ENCODE data around the gene ZNF653. TPM values are rescaled to one million over a fixed set of nuclear protein-coding genes. Genes with fewer than 3 reads are reported as not detected.

ZNF653 gene
- total and polyA plus RNA-seq, 2 of the 8 experiments (the other 6 are each of a cell fraction or from before 2014, with no cell fraction given): 7.0 to 7.9 TPM

GRCh38 chr19:11479898-11480714 is 25.5 kb downstream of the ZNF653 start:
- H3K9me3 ChIP-seq (ENCODE audit: insufficient read depth in 2 of 2, low read depth in 1 of 2, low read length in 1 of 2): no peaks in the 10 kb centered on the region; a peak in 1 of 4 replicates
- H3K4ac ChIP-seq (replicated peaks; ENCODE audit: insufficient read length, low read depth, low read length): no peak overlapping the region
- H3K27me3 ChIP-seq (replicated peaks in 1 of 4; ENCODE audit: control insufficient read depth in 3 of 4, extremely low read depth in 1 of 4, insufficient read depth in 3 of 4, low read length in 3 of 4): peaks cover 20 to 26% (median 23%) of the 10 kb centered on the region in 4 experiments
- H3K18ac ChIP-seq (ENCODE audit: extremely low read depth, low read length): no peak overlapping the region
- no peak overlapping the region for H3K27ac ChIP-seq (ENCODE audit: low read depth, low read length)
- peak overlapping the region; percentile 34 to 65 for H3K4me2 ChIP-seq (ENCODE audit: insufficient read depth in 1 of 2, low read depth in 2 of 2, low read length in 2 of 2)
- peaks cover 0 to 17% (median 5%) of the 10 kb centered on the region in 4 experiments; a peak in 5 of 7 replicates for H3K4me1 ChIP-seq (replicated peaks in 1 of 4; ENCODE audit: control insufficient read depth in 3 of 4, insufficient read depth in 4 of 4, low read length in 3 of 4)
- peaks cover 0 to 7% of the 10 kb centered on the region in 2 experiments for H4K20me1 ChIP-seq (replicated peaks in 1 of 2; ENCODE audit: control insufficient read depth in 1 of 2, insufficient read depth in 2 of 2, low read length in 2 of 2)
- H4K8ac ChIP-seq (ENCODE audit: extremely low read depth, insufficient read depth, low read length): no peak overlapping the region
- no peak overlapping the region for H3K9ac ChIP-seq (replicated peaks in 1 of 4; ENCODE audit: extremely low read depth in 1 of 4, low read depth in 3 of 4, low read length in 3 of 4)
- no peak overlapping the region for H2BK5ac ChIP-seq (ENCODE audit: low read depth, low read length)
- TF ChIP-seq KDM4A (IDR thresholded peaks at IDR 0.05; ENCODE audit: low read depth, low read length, severe bottlenecking) (peak; percentile 36), ZNF274 (IDR thresholded peaks at IDR 0.05; ENCODE audit: borderline replicate concordance, extremely low read depth, low read length) (no peak), CBX8 (IDR thresholded peaks at IDR 0.05; ENCODE audit: borderline replicate concordance, low read depth, low read length) (no peak)
- H2AK5ac ChIP-seq (ENCODE audit: low read depth, low read length): no peak overlapping the region
- no peaks in the 10 kb centered on the region for H3K79me1 ChIP-seq (ENCODE audit: low read depth, low read length)
- DNase-seq (ENCODE audit: low read depth in 1 of 2, low spot score in 2 of 2) (no peak), FAIRE-seq (no peak)
- POLR2A ChIA-PET (ENCODE audit: partially characterized antibody): interaction anchor here (0.7 to 3.9 kb wide), 16 partner anchors 10 to 105 kb away, joined by 3 to 20 read pairs (median 4); partner anchors contain the start of gene SWSAP1
- H3K4me3 ChIP-seq (ENCODE audit: extremely low read depth in 1 of 4, insufficient read depth in 2 of 4, low read depth in 3 of 4, low read length in 4 of 4): peak overlapping the region; percentile 11 to 58 (median 20); a peak in 7 of 8 replicates
- H4K5ac ChIP-seq (ENCODE audit: insufficient read length, low read depth, low read length): no peak overlapping the region
- H2BK12ac ChIP-seq (ENCODE audit: low read depth, low read length): no peak overlapping the region
- peaks cover 7% of the 10 kb centered on the region; the same call in 1 of the 2 replicates for H3K23me2 ChIP-seq (ENCODE audit: low read depth, low read length)
- CTCF ChIA-PET (ENCODE audit: partially characterized antibody): interaction anchor here (1.0 to 3.4 kb wide), 4 partner anchors 28 to 99 kb away, joined by 3 to 22 read pairs (median 4); no protein-coding TSS in a partner anchor
- no peaks in the 10 kb centered on the region for H3K79me2 ChIP-seq (ENCODE audit: control insufficient read depth in 1 of 2, insufficient read depth in 2 of 2, low read length in 2 of 2)
- no peak overlapping the region for H2BK20ac ChIP-seq (ENCODE audit: low read length)
- H3K36me3 ChIP-seq (ENCODE audit: control insufficient read depth in 2 of 4, insufficient read depth in 4 of 4, low read length in 3 of 4): no peaks in the 10 kb centered on the region; a peak in 1 of 8 replicates
- no peak overlapping the region for H2BK15ac ChIP-seq (ENCODE audit: low read length)
- no peak overlapping the region for H2AFZ ChIP-seq (ENCODE audit: low read length)
- 25% methylated on average over 22 of the region's 86 CpGs; no CpG with 5 or more reads in 1 of the 2 experiments for WGBS, 2 experiments (ENCODE audit: extremely low coverage in 1 of 2, insufficient coverage in 1 of 2, insufficient read length in 1 of 2, insufficient replicate concordance in 2 of 2, low coverage in 1 of 2, low lambda C conversion rate in 2 of 2, missing lambda C conversion rate in 1 of 2)
- H2BK120ac ChIP-seq (replicated peaks; ENCODE audit: low read depth, low read length): no peak overlapping the region
- no peak overlapping the region for H3K14ac ChIP-seq (ENCODE audit: insufficient read length)
- H3K56ac ChIP-seq (replicated peaks; ENCODE audit: insufficient read length, low read depth, low read length): no peak overlapping the region
- no peak overlapping the region for H3K23ac ChIP-seq (ENCODE audit: insufficient read length)
- no peak overlapping the region for H4K91ac ChIP-seq (replicated peaks; ENCODE audit: insufficient read length, low read length)
